NCI-H748 (cell line): Measurements from ENCODE around the gene SLC44A4.
"Not testable (repeated sequence)": the region's sequence is repeated elsewhere in the genome, so short reads cannot be mapped to it uniquely, and the experiment has no call there.

Experiments used
- DNase-seq: peaks from one replicate; lab custom pipeline; 2025; ENCODE audit not compliant: unreplicated experiment; lab: John Stamatoyannopoulos, UW

SLC44A4 gene

DNA sequence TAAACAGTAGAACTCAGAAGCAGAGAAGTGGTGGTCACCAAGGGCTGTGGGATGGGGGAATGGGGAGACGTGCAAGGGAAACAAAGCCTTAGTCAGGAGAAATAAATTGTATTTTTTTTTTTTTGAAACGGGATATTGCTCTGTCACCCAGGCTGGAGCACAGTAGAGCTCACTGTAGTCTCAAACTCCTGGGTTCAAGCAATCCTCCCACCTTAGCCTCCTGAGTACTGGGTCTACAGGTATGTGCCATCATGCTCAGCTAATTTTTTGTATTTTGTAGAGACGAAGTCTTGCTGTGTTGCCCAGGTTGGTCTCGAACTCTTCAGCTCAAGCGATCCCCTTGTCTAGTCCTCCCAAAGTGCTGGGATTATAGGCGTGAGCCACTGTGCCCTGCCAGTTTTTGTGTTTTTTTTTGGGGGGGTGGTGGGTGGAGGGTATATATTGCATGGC lies 47.9 kb downstream of the SLC44A4 start:
- no peak for DNase-seq

GRCh38 chr6:31829633-31830283 lies 49.0 kb downstream of the SLC44A4 start:
- peak; percentile 66 for DNase-seq

GRCh38 chr6:31827286-31828079 lies 51.3 kb downstream of the SLC44A4 start, which contains the start of gene HSPA1B:
TSS of gene HSPA1B (plus strand) at chr6:31827738. CDS start at chr6:31827951, 213 bp downstream.
- peak; percentile 100 for DNase-seq

GRCh38 chr6:31826793-31827285 lies 52.0 kb downstream of the SLC44A4 start:
- DNase-seq: no peak

GRCh38 chr6:31825553-31825952 lies 53.2 kb downstream of the SLC44A4 start:
- no peak for DNase-seq

DNA sequence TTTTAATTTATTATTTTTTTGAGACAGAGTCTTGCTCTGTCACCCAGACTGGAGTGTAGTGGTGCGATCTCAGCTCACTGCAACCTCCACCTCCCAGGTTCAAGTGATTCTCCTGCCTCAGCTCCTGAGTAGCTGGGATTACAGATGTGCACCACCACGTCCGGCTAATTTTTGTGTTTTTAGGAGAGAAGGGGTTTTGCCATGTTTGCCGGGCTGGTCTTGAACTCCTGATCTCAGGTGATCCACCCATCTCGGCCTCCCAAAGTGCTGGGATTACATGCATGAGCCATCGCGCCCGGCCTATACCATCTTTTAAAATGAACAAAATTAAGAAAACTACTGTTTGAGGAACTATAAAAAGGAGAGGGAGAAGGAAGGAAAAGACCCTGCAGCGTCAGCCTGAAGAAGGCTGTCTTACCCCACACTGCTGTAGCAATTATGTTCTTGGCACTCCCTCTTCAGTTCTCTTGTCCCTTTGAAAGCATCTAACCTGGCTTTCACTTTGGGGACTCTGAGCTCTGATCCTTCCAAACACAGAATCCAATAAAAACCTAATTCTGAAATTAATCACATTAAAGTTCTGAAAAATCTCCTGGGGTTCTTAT lies 55.1 kb downstream of the SLC44A4 start:
- DNase-seq: not testable (repeated sequence)

GRCh38 chr6:31822036-31822821 lies 56.6 kb downstream of the SLC44A4 start:
- peak; percentile 71 for DNase-seq

GRCh38 chr6:31821301-31822035 lies 57.3 kb downstream of the SLC44A4 start:
- DNase-seq: peak; percentile 84

DNA sequence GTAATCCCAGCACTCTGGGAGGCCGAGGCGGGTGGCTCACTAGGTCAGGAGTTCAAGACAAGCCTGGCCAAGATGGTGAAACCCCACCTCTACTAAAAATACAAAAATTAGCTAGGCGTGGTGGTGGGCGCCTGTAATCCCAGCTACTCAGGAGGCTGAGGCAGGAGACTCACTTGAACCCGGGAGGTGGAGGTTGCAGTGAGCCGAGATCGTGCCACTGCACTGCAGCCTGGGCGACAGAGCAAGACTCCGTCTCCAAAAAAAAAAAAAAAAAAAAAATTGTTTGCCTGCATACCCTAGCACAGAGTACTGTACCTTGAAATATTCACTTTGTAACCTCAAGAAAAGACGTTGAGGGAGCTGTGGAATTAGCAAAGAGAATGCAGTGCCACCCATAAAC lies 58.4 kb downstream of the SLC44A4 start:
- not testable (repeated sequence) for DNase-seq

- no peak for DNase-seq
These were observed 58.9 kb downstream of the SLC44A4 start for GRCh38 chr6:31819871-31820299.

- not testable (repeated sequence) for DNase-seq
These were observed 60.8 kb downstream of the SLC44A4 start for GRCh38 chr6:31817929-31818511.

DNA sequence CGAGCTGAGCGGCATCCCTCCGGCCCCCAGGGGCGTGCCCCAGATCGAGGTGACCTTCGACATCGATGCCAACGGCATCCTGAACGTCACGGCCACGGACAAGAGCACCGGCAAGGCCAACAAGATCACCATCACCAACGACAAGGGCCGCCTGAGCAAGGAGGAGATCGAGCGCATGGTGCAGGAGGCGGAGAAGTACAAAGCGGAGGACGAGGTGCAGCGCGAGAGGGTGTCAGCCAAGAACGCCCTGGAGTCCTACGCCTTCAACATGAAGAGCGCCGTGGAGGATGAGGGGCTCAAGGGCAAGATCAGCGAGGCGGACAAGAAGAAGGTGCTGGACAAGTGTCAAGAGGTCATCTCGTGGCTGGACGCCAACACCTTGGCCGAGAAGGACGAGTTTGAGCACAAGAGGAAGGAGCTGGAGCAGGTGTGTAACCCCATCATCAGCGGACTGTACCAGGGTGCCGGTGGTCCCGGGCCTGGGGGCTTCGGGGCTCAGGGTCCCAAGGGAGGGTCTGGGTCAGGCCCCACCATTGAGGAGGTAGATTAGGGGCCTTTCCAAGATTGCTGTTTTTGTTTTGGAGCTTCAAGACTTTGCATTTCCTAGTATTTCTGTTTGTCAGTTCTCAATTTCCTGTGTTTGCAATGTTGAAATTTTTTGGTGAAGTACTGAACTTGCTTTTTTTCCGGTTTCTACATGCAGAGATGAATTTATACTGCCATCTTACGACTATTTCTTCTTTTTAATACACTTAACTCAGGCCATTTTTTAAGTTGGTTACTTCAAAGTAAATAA lies 61.5 kb downstream of the SLC44A4 start:
- not testable (repeated sequence) for DNase-seq

GRCh38 chr6:31815025-31815838 lies 63.6 kb downstream of the SLC44A4 start, which contains the start of the genes HSPA1A and HSPA1L:
TSS of gene HSPA1A (plus strand) at chr6:31815543. CDS start at chr6:31815757, 214 bp downstream.
TSS of gene HSPA1L (minus strand) at chr6:31815283. CDS start at chr6:31811972, 3,311 bp downstream.
- peak; percentile 99 for DNase-seq

GRCh38 chr6:31814677-31815024 lies 64.1 kb downstream of the SLC44A4 start:
- peak; percentile 99 for DNase-seq

DNA sequence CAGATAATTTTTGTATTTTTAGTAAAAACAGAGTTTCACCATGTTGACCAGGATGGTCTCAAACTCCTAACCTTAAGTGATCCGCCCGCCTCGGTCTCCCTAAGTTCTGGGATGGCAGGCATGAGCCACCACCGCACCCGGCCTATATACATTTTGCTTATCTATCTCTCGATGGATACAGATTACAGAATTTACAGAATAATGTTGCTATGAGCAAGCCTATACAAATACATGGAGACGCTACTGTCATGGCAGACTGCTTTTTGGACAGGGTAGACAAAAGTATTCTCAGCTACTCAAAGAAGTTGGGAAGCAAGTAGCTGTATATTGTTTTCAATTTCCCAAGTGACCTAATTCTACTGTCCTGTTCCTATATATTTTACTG lies 65.3 kb downstream of the SLC44A4 start:
- DNase-seq: no peak
